Endothelial cell of umbilical vein (primary cell): ENCODE data around the gene HES7. TPM values are rescaled to one million over a fixed set of nuclear protein-coding genes. Genes with fewer than 3 reads are reported as not detected.

Source experiments
- BruUV-seq: library from RNA; stranded (reverse); fragments of 400-500 nt; replicated peaks from 2 replicates; lab custom pipeline; 2021; lab: Mats Ljungman, UMichigan
- CTCF ChIA-PET: fragments of 300-600, 350-600 bp; sonication (Branson Sonifier 250); formaldehyde crosslinking; loops from one replicate; lab custom pipeline; 2021; ENCODE audit warnings: antibody characterized with exemption, inconsistent platforms; lab: Charles Lee
- POLR2A ChIA-PET: fragments of 300-600, 350-600 bp; sonication (Branson Sonifier 250); formaldehyde crosslinking; loops from one replicate; lab custom pipeline; 2021; ENCODE audit warnings: antibody characterized with exemption, inconsistent platforms; lab: Charles Lee
- DNase-seq: peaks from one replicate; pipeline ENCODE4 v3.0.0-alpha.2; 2011; ENCODE audit warnings: low read depth, low spot score
- FAIRE-seq: peaks from 2 replicates; lab custom pipeline; 2011; peaks lifted over from hg19 to GRCh38; lab: Jason Lieb, UNC
- H2AFZ ChIP-seq: 2 replicates; pipeline ENCODE4 v1.6.0; 2012; ENCODE audit warnings: low read depth, low read length, control low read depth, inconsistent platforms
- H3K27ac ChIP-seq: 2 replicates; pipeline ENCODE4 v1.5.1; 2011; ENCODE audit warnings: low read depth, mild to moderate bottlenecking, control low read depth, low read length, moderate library complexity; ENCODE audit not compliant: insufficient read depth
- H3K27me3 ChIP-seq, 2 experiments: 2 replicates each; pipeline versions ENCODE4 v1.6.0 to v1.6.1; 2011; ENCODE audit warnings: low read length in 2 of 2, mixed read lengths in 1 of 2; ENCODE audit not compliant: control insufficient read depth in 2 of 2, insufficient read depth in 2 of 2
- H3K36me3 ChIP-seq, 2 experiments: 2 replicates in 1 of 2; 3 replicates in 1 of 2; pipeline ENCODE4 v1.5.1; 2011; ENCODE audit warnings: low read length in 2 of 2, mild to moderate bottlenecking in 1 of 2, moderate library complexity in 1 of 2; ENCODE audit not compliant: control insufficient read depth in 2 of 2, insufficient read depth in 2 of 2; ENCODE audit errors: extremely low read depth in 1 of 2
- H3K4me1 ChIP-seq: 3 replicates; pipeline ENCODE4 v1.5.1; 2011; ENCODE audit warnings: mild to moderate bottlenecking, low read length; ENCODE audit not compliant: control insufficient read depth, insufficient read depth; ENCODE audit errors: extremely low read depth
- H3K4me2 ChIP-seq: 2 replicates; pipeline ENCODE4 v1.6.1; 2011; ENCODE audit warnings: low read length, control low read depth, mixed read lengths; ENCODE audit not compliant: insufficient read depth
- H3K4me3 ChIP-seq, 3 experiments: fragments of 200-600 bp in 1 of 3; sonication (generic), shearing (Covaris generic) in 1 of 3; replicated peaks in 1 of 3; 2 replicates each; pipeline ENCODE4 v1.5.1; 2011 to 2016; ENCODE audit warnings: control low read depth in 3 of 3, low read length in 3 of 3, mild to moderate bottlenecking in 2 of 3, inconsistent platforms in 1 of 3, low read depth in 1 of 3, moderate library complexity in 1 of 3; ENCODE audit not compliant: insufficient read depth in 1 of 3
- H3K79me2 ChIP-seq: 2 replicates; pipeline ENCODE4 v1.6.0; 2012; ENCODE audit warnings: low read length, inconsistent platforms; ENCODE audit not compliant: control insufficient read depth, insufficient read depth
- H3K9ac ChIP-seq: replicated peaks from 2 replicates; pipeline ENCODE3; 2011; ENCODE audit warnings: low read length, control low read depth; ENCODE audit not compliant: insufficient read depth; ENCODE audit errors: extremely low read depth
- H3K9me1 ChIP-seq: replicated peaks from 3 replicates; pipeline ENCODE4 v1.6.0; 2011; ENCODE audit warnings: mild to moderate bottlenecking, low read length; ENCODE audit not compliant: control insufficient read depth, insufficient read depth; ENCODE audit errors: extremely low read depth
- H3K9me3 ChIP-seq: replicated peaks from 2 replicates; pipeline ENCODE4 v1.5.1; 2012; ENCODE audit warnings: low read length, inconsistent platforms; ENCODE audit not compliant: control insufficient read depth, insufficient read depth
- H4K20me1 ChIP-seq: replicated peaks from 2 replicates; pipeline ENCODE3; 2011; ENCODE audit warnings: mild to moderate bottlenecking, low read length; ENCODE audit not compliant: control insufficient read depth, insufficient read depth; ENCODE audit errors: extremely low read depth
- CTCF ChIP-seq, 2 donors: IDR thresholded peaks; 1 replicate in 1 of 2; 2 replicates in 1 of 2; pipeline ENCODE4 v1.5.1; 2011; ENCODE audit warnings: low read length in 2 of 2, mild to moderate bottlenecking in 2 of 2, moderate library complexity in 2 of 2, control low read depth in 1 of 2, inconsistent platforms in 1 of 2, low read depth in 1 of 2; ENCODE audit not compliant: insufficient read depth in 1 of 2; ENCODE audit errors: extremely low read depth in 1 of 2
- EZH2 ChIP-seq: IDR thresholded peaks from 2 replicates; pipeline ENCODE4 v1.6.1; 2012; ENCODE audit warnings: borderline replicate concordance, low read depth, mild to moderate bottlenecking, moderate library complexity, low read length, inconsistent platforms; ENCODE audit not compliant: severe bottlenecking
- FOS ChIP-seq: IDR thresholded peaks from 2 replicates; pipeline ENCODE4 v1.6.1; 2011; ENCODE audit warnings: mild to moderate bottlenecking, low read length, moderate library complexity, borderline replicate concordance; ENCODE audit not compliant: insufficient read depth
- GATA2 ChIP-seq: IDR thresholded peaks from 2 replicates; pipeline ENCODE4 v1.7.0; 2011; ENCODE audit warnings: low read depth, mild to moderate bottlenecking, moderate library complexity, mixed read lengths, low read length; ENCODE audit not compliant: insufficient read length, insufficient read depth
- JUN ChIP-seq: IDR thresholded peaks from 2 replicates; pipeline ENCODE4 v1.6.1; 2011; ENCODE audit warnings: borderline replicate concordance, low read depth; ENCODE audit not compliant: insufficient read length, insufficient read depth
- dilution Hi-C: fragments of 300-500 bp; cut with MboI; formaldehyde crosslinking; loops from one replicate; pipeline ENCODE4 v1.15.0; 2019; ENCODE audit warnings: low sequenced_read_pairs; ENCODE audit not compliant: extremely low pct_ligation_motif_present
- intact Hi-C: fragments of 100-400 bp; cut with micrococcal nuclease; formaldehyde crosslinking; loops from one replicate; pipeline ENCODE4 v1.10.0; 2022
- polyA plus RNA-seq, 4 experiments: library from polyadenylated mRNA; depleted of rRNA in 3 of 4; stranded (reverse) in 3 of 4; unstranded in 1 of 4; fragments of >200 nt; gene quantifications; 2 replicates each; pipeline versions ENCODE4 v1.2.1 to v1.2.3, GENCODE V29; 2011 to 2012; ENCODE audit warnings: missing spikeins in 1 of 4
- total RNA-seq: library from RNA; stranded (reverse); gene quantifications from 2 replicates; pipeline ENCODE4 v1.2.3, GENCODE V29; 2021
- TF ChIP-seq, protein P1 (sequence below): IDR thresholded peaks from 2 replicates; pipeline ENCODE4 v1.6.1; 2011; ENCODE audit not compliant: insufficient read depth, insufficient read length

The HES7 gene
- total and polyA plus RNA-seq, 2 donors (not counting 3 experiments of a cell fraction or from before 2014, with no cell fraction given) = 0.19 to 0.51 TPM

- no peaks in the 10 kb centered on the region for H4K20me1 ChIP-seq
- DNase-seq (no peak), FAIRE-seq (no peak)
- H3K9ac ChIP-seq = no peak overlapping the region
- H3K79me2 ChIP-seq = no peaks in the 10 kb centered on the region
- peaks cover 0 to 13% of the 10 kb centered on the region in 2 experiments for H3K27me3 ChIP-seq
- intact Hi-C loops = no loop called here
- TF ChIP-seq JUN (no peak), EZH2 (no peak), CTCF (IDR thresholded peaks at IDR 0.05; ENCODE audit: extremely low read depth in 1 of 2, insufficient read depth in 1 of 2, low read depth in 1 of 2, low read length in 2 of 2) (no peak), GATA2 (no peak), FOS (no peak)
- TF ChIP-seq, protein P1, sequence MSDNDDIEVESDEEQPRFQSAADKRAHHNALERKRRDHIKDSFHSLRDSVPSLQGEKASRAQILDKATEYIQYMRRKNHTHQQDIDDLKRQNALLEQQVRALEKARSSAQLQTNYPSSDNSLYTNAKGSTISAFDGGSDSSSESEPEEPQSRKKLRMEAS = no peak
- H3K4me1 ChIP-seq = no peaks in the 10 kb centered on the region
- ChIA-PET CTCF (interaction anchor here (1.8 to 13.7 kb wide), 4 partner anchors 11 to 41 kb away, joined by 6 to 191 read pairs (median 26); no protein-coding TSS in a partner anchor), POLR2A (no interaction called here)
- H3K9me1 ChIP-seq = no peaks in the 10 kb centered on the region
- no peak overlapping the region for H3K4me2 ChIP-seq
- dilution Hi-C loops = no loop called here
- H3K4me3 ChIP-seq = no peak overlapping the region
- H2AFZ ChIP-seq = no peak overlapping the region
- BruUV-seq = no TSS peak
- no peak overlapping the region for H3K27ac ChIP-seq
- H3K9me3 ChIP-seq = no peaks in the 10 kb centered on the region
- no peaks in the 10 kb centered on the region for H3K36me3 ChIP-seq
Measured at GRCh38 chr17:8100111-8100510, 23.8 kb downstream of the HES7 start.
